SK-N-SH (cell line): Measurements from ENCODE around the gene ITGB5. TPM values are rescaled to one million over a fixed set of nuclear protein-coding genes. Genes with fewer than 3 reads are reported as not detected.

Source experiments
- CTCF ChIA-PET: fragments of 300-600, 350-600 bp; formaldehyde crosslinking; extraction: SDS; loops from one replicate; lab custom pipeline; 2021; lab: Yijun Ruan, JAX
- POLR2A ChIA-PET: fragments of 350-600 bp; sonication (Branson Sonifier 250); formaldehyde crosslinking; extraction: SDS; loops from one replicate; lab custom pipeline; 2020; ENCODE audit warnings: antibody characterized with exemption, inconsistent platforms; lab: Yijun Ruan, JAX
- DNase-seq: peaks from one replicate; pipeline ENCODE4 v3.0.0; 2012
- H2AFZ ChIP-seq: fragments of 200-600 bp; sonication (generic); 2 replicates; pipeline ENCODE4 v1.8.1; 2016; ENCODE audit warnings: antibody characterized with exemption, mild to moderate bottlenecking, low read depth
- H3F3A ChIP-seq: fragments of 200-600 bp; sonication (generic); replicated peaks from 2 replicates; pipeline ENCODE3; 2016; ENCODE audit warnings: antibody characterized with exemption, mild to moderate bottlenecking; ENCODE audit not compliant: insufficient read depth
- H3K27ac ChIP-seq, 2 experiments: fragments of 200-500 bp in 1 of 2; fragments of 200-600 bp in 1 of 2; sonication (Bioruptor generic) in 1 of 2; sonication (generic), shearing (Covaris generic) in 1 of 2; 2 replicates each; pipeline versions ENCODE4 v1.5.1 to v1.6.1; 2014 to 2016; ENCODE audit warnings: low read depth in 2 of 2, inconsistent platforms in 1 of 2, low read length in 1 of 2, mild to moderate bottlenecking in 1 of 2, mixed read lengths in 1 of 2
- H3K27me3 ChIP-seq: fragments of 200-600 bp; sonication (generic), shearing (Covaris generic); 2 replicates; pipeline ENCODE4 v1.6.1; 2016; ENCODE audit warnings: mixed run types; ENCODE audit not compliant: insufficient read depth
- H3K36me3 ChIP-seq, 2 experiments: fragments of 200-500 bp in 1 of 2; fragments of 200-600 bp in 1 of 2; sonication (Bioruptor generic) in 1 of 2; sonication (generic) in 1 of 2; replicated peaks in 1 of 2; 2 replicates each; pipeline versions ENCODE3 to v1.5.1; 2014 to 2016; ENCODE audit warnings: low read length in 1 of 2, mild to moderate bottlenecking in 1 of 2; ENCODE audit not compliant: insufficient read depth in 2 of 2, control insufficient read depth in 1 of 2
- H3K4me1 ChIP-seq, 2 experiments: fragments of 200-500 bp in 1 of 2; fragments of 200-600 bp in 1 of 2; sonication (Bioruptor generic) in 1 of 2; sonication (generic), shearing (Covaris generic) in 1 of 2; 2 replicates each; pipeline versions ENCODE4 v1.5.1 to v1.6.1; 2014 to 2016; ENCODE audit warnings: low read depth in 1 of 2, low read length in 1 of 2, mixed run types in 1 of 2; ENCODE audit not compliant: insufficient read depth in 2 of 2, control insufficient read depth in 1 of 2
- H3K4me2 ChIP-seq: fragments of 200-600 bp; sonication (generic), shearing (Covaris generic); 2 replicates; pipeline ENCODE4 v1.6.1; 2017; ENCODE audit warnings: mixed run types
- H3K4me3 ChIP-seq, 2 experiments: fragments of 200-500 bp in 1 of 2; fragments of 200-600 bp in 1 of 2; sonication (Bioruptor generic) in 1 of 2; sonication (generic), shearing (Covaris generic) in 1 of 2; 2 replicates each; pipeline versions ENCODE4 v1.5.1 to v1.8.1; 2014 to 2016; ENCODE audit warnings: low read depth in 2 of 2, inconsistent platforms in 1 of 2, low read length in 1 of 2, mild to moderate bottlenecking in 1 of 2, mixed read lengths in 1 of 2, moderate library complexity in 1 of 2
- H3K79me2 ChIP-seq: fragments of 200-600 bp; sonication (generic); 2 replicates; pipeline ENCODE4 v1.8.1; 2017; ENCODE audit warnings: mild to moderate bottlenecking; ENCODE audit not compliant: insufficient read depth
- H3K9ac ChIP-seq: fragments of 200-600 bp; sonication (generic); 2 replicates; pipeline ENCODE4 v1.6.1; 2017; ENCODE audit warnings: mixed run types
- H3K9me2 ChIP-seq: fragments of 200-600 bp; sonication (generic); 2 replicates; pipeline ENCODE4 v1.6.1; 2017; ENCODE audit warnings: mixed run types
- H3K9me3 ChIP-seq: fragments of 200-600 bp; sonication (generic); 2 replicates; pipeline ENCODE4 v1.6.1; 2017; ENCODE audit warnings: mixed run types, mild to moderate bottlenecking, moderate library complexity
- H4K20me1 ChIP-seq: fragments of 200-600 bp; sonication (generic); 2 replicates; pipeline ENCODE4 v1.6.1; 2017; ENCODE audit warnings: mild to moderate bottlenecking, mixed run types; ENCODE audit not compliant: insufficient read depth
- ELF1 ChIP-seq: IDR thresholded peaks from 2 replicates; pipeline ENCODE4 v1.4.0; 2012
- EZH2phosphoT487 ChIP-seq: fragments of 200-600 bp; sonication (generic); IDR thresholded peaks from 2 replicates; pipeline ENCODE4 v1.6.1; 2017; ENCODE audit warnings: low read depth, mixed run types, mild to moderate bottlenecking, antibody characterized with exemption, moderate library complexity, borderline replicate concordance
- FOXJ3 ChIP-seq: sonication (generic); formaldehyde crosslinking; IDR thresholded peaks from 2 replicates; pipeline ENCODE4 v1.5.1; 2020; ENCODE audit warnings: mild to moderate bottlenecking, missing genetic modification reagents
- FOXM1 ChIP-seq: IDR thresholded peaks from 2 replicates; pipeline ENCODE4 v1.4.0; 2012; ENCODE audit warnings: low read depth, mild to moderate bottlenecking
- GABPA ChIP-seq: IDR thresholded peaks from 2 replicates; pipeline ENCODE4 v1.4.0; 2012; ENCODE audit warnings: low read depth, mild to moderate bottlenecking
- JUND ChIP-seq: IDR thresholded peaks from 2 replicates; pipeline ENCODE4 v1.4.0; 2012
- MEF2A ChIP-seq: IDR thresholded peaks from 2 replicates; pipeline ENCODE4 v1.4.0; 2012; ENCODE audit warnings: low read depth, borderline replicate concordance
- MXI1 ChIP-seq: IDR thresholded peaks from 2 replicates; pipeline ENCODE4 v1.6.1; 2012; ENCODE audit warnings: mild to moderate bottlenecking, low read depth, low read length, improper control_type of control experiment
- NFIC ChIP-seq: IDR thresholded peaks from 2 replicates; pipeline ENCODE4 v1.4.0; 2012; ENCODE audit warnings: borderline replicate concordance
- NRF1 ChIP-seq: IDR thresholded peaks from 2 replicates; pipeline ENCODE4 v1.6.1; 2012; ENCODE audit warnings: low read depth, mild to moderate bottlenecking, low read length
- POLR2AphosphoS5 ChIP-seq: IDR thresholded peaks from 2 replicates; pipeline ENCODE4 v1.6.1; 2012; ENCODE audit warnings: low read depth, low read length
- RAD21 ChIP-seq: IDR thresholded peaks from 2 replicates; pipeline ENCODE4 v1.6.1; 2012; ENCODE audit warnings: mild to moderate bottlenecking, low read length
- RCOR1 ChIP-seq: fragments of 150-350 bp; IDR thresholded peaks from 2 replicates; pipeline ENCODE4 v1.6.1; 2017; ENCODE audit warnings: antibody characterized with exemption, low read length
- RFX5 ChIP-seq: IDR thresholded peaks from 2 replicates; pipeline ENCODE4 v1.6.1; 2012; ENCODE audit warnings: mild to moderate bottlenecking, improper control_type of control experiment, low read length
- RXRA ChIP-seq: IDR thresholded peaks from 2 replicates; pipeline ENCODE4 v1.4.0; 2012; ENCODE audit warnings: low read depth, mild to moderate bottlenecking, borderline replicate concordance
- SIN3A ChIP-seq: IDR thresholded peaks from 2 replicates; pipeline ENCODE4 v1.6.1; 2012; ENCODE audit warnings: low read depth, mild to moderate bottlenecking, low read length, moderate library complexity, borderline replicate concordance
- SMC3 ChIP-seq: IDR thresholded peaks from 2 replicates; pipeline ENCODE4 v1.6.1; 2012; ENCODE audit warnings: low read depth, low read length, improper control_type of control experiment
- TCF12 ChIP-seq: IDR thresholded peaks from 2 replicates; pipeline ENCODE4 v1.4.0; 2012
- TEAD4 ChIP-seq: IDR thresholded peaks from 2 replicates; pipeline ENCODE4 v1.4.0; 2012; ENCODE audit warnings: mild to moderate bottlenecking, borderline replicate concordance; ENCODE audit not compliant: insufficient read depth
- YY1 ChIP-seq: IDR thresholded peaks from 2 replicates; pipeline ENCODE4 v1.4.0; 2012; ENCODE audit warnings: low read depth, mild to moderate bottlenecking
- WGBS: methylation state at CpG from one replicate; pipeline ENCODE4 v1.1.6; 2017; ENCODE audit warnings: low lambda C conversion rate; 5-methylcytosine and 5-hydroxymethylcytosine counted together
- polyA plus RNA-seq, 3 experiments: library from polyadenylated mRNA; depleted of rRNA; stranded (reverse); fragments of >200 nt; gene quantifications; 2 replicates each; pipeline ENCODE4 v1.2.3, GENCODE V29; 2012
- TF ChIP-seq, protein P1 (sequence below): IDR thresholded peaks from 2 replicates; pipeline ENCODE4; 2012
- TF ChIP-seq, protein P2 (sequence below): fragments of 200-600 bp; sonication (generic); IDR thresholded peaks from 2 replicates; pipeline ENCODE4 v1.6.1; 2017; ENCODE audit warnings: antibody characterized with exemption, mild to moderate bottlenecking, moderate library complexity
- TF ChIP-seq, protein P3 (sequence below): IDR thresholded peaks from 2 replicates; pipeline ENCODE4 v1.4.0; 2012; ENCODE audit warnings: low read depth

The ITGB5 gene
- polyA plus RNA-seq, 1 of the 3 experiments (the other 2 are of a cell fraction) = 481 TPM

DNA sequence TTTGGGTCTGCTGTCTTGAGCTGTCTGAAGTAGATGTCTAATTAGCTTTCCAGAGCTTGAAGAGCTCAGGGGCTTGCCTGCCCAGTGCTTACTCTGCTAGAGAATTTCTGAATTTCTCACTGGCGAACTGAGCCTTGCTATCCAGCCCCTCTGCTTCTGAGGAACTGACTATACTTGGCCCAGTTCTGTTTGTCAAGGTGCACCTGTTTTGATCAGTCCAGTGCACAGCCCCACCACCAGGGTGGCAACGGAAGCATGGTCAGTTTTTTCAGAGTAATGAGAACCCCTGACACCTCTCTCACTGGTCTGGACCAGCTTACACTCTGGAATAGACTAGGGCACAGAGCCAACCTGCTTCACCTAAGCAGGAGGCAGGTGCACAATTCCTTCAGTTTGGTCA, 25.2 kb downstream of the ITGB5 start:
- POLR2A ChIA-PET = interaction anchor here (0.6 to 1.0 kb wide), 2 partner anchors 21 to 26 kb away, joined by 3 read pairs; no protein-coding TSS in a partner anchor

DNA sequence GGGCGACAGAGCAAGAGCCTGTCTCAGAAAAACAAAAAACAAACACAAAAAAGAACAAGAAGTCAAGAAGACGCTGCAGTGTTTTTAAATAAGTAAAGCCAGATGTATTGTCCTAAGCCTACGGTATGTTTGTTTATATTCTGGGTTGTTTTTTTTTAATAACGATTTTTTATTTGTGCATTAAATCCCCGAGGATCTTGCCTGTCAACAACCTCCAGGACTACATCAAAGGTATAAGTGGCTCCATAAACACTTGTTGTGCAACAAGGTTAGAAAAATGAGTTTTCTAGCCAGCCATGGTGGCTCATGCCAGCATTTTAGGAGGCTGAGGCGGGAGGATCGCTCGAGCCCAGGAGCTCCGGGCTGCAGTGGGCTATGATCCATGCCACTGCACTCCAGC, 26.1 kb downstream of the ITGB5 start:
- no peaks in the 10 kb centered on the region; the same call in 1 of the 2 replicates for H3K9me3 ChIP-seq
- H3K4me2 ChIP-seq = no peak overlapping the region
- POLR2A ChIA-PET = no interaction called here
- 71% methylated on average over 9 of the region's 9 CpGs for WGBS
- H3K4me3 ChIP-seq = no peak overlapping the region
- no peak for DNase-seq
- CTCF ChIA-PET = interaction anchor here (1.6 kb wide), 1 partner anchor 725 kb away, joined by 4 read pairs; no protein-coding TSS in a partner anchor
- peaks cover 20 to 23% of the 10 kb centered on the region in 2 experiments; a peak in 3 of 4 replicates for H3K4me1 ChIP-seq
- H3K27ac ChIP-seq = peak overlapping the region; percentile 71 to 92
- H3K36me3 ChIP-seq = peaks cover 22 to 28% of the 10 kb centered on the region in 2 experiments
- H2AFZ ChIP-seq = no peak overlapping the region
- no peaks in the 10 kb centered on the region for H3K27me3 ChIP-seq
- H3K9me2 ChIP-seq = no peaks in the 10 kb centered on the region
- no peak overlapping the region for H3K9ac ChIP-seq
- TF ChIP-seq RFX5 (no peak), FOXM1 (no peak), FOXJ3 (CRISPR knock-in tag) (no peak), GABPA (no peak), SMC3 (no peak), RAD21 (no peak), NFIC (no peak), SIN3A (no peak), MXI1 (no peak), NRF1 (no peak), RXRA (no peak), MEF2A (no peak), POLR2AphosphoS5 (no peak), JUND (no peak), EZH2phosphoT487 (no peak)
- TF ChIP-seq, protein P1, sequence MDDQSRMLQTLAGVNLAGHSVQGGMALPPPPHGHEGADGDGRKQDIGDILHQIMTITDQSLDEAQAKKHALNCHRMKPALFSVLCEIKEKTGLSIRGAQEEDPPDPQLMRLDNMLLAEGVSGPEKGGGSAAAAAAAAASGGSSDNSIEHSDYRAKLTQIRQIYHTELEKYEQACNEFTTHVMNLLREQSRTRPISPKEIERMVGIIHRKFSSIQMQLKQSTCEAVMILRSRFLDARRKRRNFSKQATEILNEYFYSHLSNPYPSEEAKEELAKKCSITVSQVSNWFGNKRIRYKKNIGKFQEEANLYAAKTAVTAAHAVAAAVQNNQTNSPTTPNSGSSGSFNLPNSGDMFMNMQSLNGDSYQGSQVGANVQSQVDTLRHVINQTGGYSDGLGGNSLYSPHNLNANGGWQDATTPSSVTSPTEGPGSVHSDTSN = no peak
- TF ChIP-seq, protein P2, sequence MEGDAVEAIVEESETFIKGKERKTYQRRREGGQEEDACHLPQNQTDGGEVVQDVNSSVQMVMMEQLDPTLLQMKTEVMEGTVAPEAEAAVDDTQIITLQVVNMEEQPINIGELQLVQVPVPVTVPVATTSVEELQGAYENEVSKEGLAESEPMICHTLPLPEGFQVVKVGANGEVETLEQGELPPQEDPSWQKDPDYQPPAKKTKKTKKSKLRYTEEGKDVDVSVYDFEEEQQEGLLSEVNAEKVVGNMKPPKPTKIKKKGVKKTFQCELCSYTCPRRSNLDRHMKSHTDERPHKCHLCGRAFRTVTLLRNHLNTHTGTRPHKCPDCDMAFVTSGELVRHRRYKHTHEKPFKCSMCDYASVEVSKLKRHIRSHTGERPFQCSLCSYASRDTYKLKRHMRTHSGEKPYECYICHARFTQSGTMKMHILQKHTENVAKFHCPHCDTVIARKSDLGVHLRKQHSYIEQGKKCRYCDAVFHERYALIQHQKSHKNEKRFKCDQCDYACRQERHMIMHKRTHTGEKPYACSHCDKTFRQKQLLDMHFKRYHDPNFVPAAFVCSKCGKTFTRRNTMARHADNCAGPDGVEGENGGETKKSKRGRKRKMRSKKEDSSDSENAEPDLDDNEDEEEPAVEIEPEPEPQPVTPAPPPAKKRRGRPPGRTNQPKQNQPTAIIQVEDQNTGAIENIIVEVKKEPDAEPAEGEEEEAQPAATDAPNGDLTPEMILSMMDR = no peak
- TF ChIP-seq, protein P3, sequence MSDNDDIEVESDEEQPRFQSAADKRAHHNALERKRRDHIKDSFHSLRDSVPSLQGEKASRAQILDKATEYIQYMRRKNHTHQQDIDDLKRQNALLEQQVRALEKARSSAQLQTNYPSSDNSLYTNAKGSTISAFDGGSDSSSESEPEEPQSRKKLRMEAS = no peak
- H4K20me1 ChIP-seq = no peaks in the 10 kb centered on the region
- peaks cover 28% of the 10 kb centered on the region for H3F3A ChIP-seq
- H3K79me2 ChIP-seq = peaks cover 73% of the 10 kb centered on the region

More for the DNA sequence above, 25.2 kb downstream of the ITGB5 start:
- CTCF ChIA-PET = interaction anchor here (0.7 to 1.6 kb wide), 5 partner anchors 18 to 724 kb away, joined by 3 to 4 read pairs (median 3); no protein-coding TSS in a partner anchor
- Histone ChIP-seq H2AFZ (no peak overlapping the region), H3K27ac (peak overlapping the region; percentile 71 to 92; a peak in 3 of 4 replicates), H3K36me3 (peaks cover 12 to 25% of the 10 kb centered on the region in 2 experiments), H3F3A (peaks cover 28% of the 10 kb centered on the region), H3K4me3 (no peak overlapping the region), H3K79me2 (peaks cover 70% of the 10 kb centered on the region), H4K20me1 (no peaks in the 10 kb centered on the region), H3K4me2 (no peak overlapping the region), H3K9ac (no peak overlapping the region), H3K4me1 (peaks cover 21 to 23% of the 10 kb centered on the region in 2 experiments; a peak in 3 of 4 replicates), H3K9me2 (no peaks in the 10 kb centered on the region), H3K27me3 (no peaks in the 10 kb centered on the region), H3K9me3 (no peaks in the 10 kb centered on the region; the same call in 1 of the 2 replicates)
- TF ChIP-seq MXI1 (no peak), TEAD4 (no peak), YY1 (no peak), NFIC (no peak), RFX5 (no peak), SMC3 (no peak), ELF1 (no peak), RCOR1 (no peak), TCF12 (no peak), JUND (no peak), FOXM1 (no peak), SIN3A (no peak)
- TF ChIP-seq, protein P1 = no peak
- WGBS = 100% methylated on average over 2 of the region's 2 CpGs
- DNase-seq = no peak
